ENCODE data around the gene POU2F2. TPM values are rescaled to one million over a fixed set of nuclear protein-coding genes. Genes with fewer than 3 reads are reported as not detected.

Gene POU2F2
- total and polyA plus RNA-seq, 3 donors from 2014 or later, result 9.4 to 20.6 (median 13.2) TPM

GRCh38 chr19:42053037-42053935, 79.0 kb downstream of the POU2F2 start:
- H3K4me3 ChIP-seq, result no peak overlapping the region
- no peak for DNase-seq
- intact Hi-C loops (cut with DNase I; ENCODE audit: low total_unique reads), result no loop called here
- no peaks in the 10 kb centered on the region for H3K36me3 ChIP-seq (ENCODE audit: low read depth, missing control alignments)
- no peaks in the 10 kb centered on the region for H3K4me1 ChIP-seq
- H3K27me3 ChIP-seq, result no peaks in the 10 kb centered on the region
- whole genome bisulfite sequencing, 2 donors, result 92 to 94% methylated on average over 15 to 17 of the region's 17 CpGs
- TF ChIP-seq, protein P1, sequence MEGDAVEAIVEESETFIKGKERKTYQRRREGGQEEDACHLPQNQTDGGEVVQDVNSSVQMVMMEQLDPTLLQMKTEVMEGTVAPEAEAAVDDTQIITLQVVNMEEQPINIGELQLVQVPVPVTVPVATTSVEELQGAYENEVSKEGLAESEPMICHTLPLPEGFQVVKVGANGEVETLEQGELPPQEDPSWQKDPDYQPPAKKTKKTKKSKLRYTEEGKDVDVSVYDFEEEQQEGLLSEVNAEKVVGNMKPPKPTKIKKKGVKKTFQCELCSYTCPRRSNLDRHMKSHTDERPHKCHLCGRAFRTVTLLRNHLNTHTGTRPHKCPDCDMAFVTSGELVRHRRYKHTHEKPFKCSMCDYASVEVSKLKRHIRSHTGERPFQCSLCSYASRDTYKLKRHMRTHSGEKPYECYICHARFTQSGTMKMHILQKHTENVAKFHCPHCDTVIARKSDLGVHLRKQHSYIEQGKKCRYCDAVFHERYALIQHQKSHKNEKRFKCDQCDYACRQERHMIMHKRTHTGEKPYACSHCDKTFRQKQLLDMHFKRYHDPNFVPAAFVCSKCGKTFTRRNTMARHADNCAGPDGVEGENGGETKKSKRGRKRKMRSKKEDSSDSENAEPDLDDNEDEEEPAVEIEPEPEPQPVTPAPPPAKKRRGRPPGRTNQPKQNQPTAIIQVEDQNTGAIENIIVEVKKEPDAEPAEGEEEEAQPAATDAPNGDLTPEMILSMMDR (IDR thresholded peaks at IDR 0.05), result no peak
- H3K9me3 ChIP-seq, result no peaks in the 10 kb centered on the region
- H3K27ac ChIP-seq, result no peak overlapping the region

- TF ChIP-seq, protein P1 (IDR thresholded peaks at IDR 0.05), result no peak
- no peak for TF ChIP-seq POLR2A (IDR thresholded peaks at IDR 0.05)
- Histone ChIP-seq H3K27me3 (no peaks in the 10 kb centered on the region), H3K4me1 (no peaks in the 10 kb centered on the region), H3K9me3 (no peaks in the 10 kb centered on the region), H3K36me3 (ENCODE audit: low read depth, missing control alignments) (no peaks in the 10 kb centered on the region), H3K4me3 (no peak overlapping the region), H3K27ac (no peak overlapping the region)
- 71 to 75% methylated on average over 1 to 10 of the region's 10 CpGs for WGBS, 2 donors
- no peak for DNase-seq
- intact Hi-C loops (cut with DNase I; ENCODE audit: low total_unique reads), result no loop called here
Measured at GRCh38 chr19:42052241-42052863, 79.9 kb downstream of the POU2F2 start.

DNA sequence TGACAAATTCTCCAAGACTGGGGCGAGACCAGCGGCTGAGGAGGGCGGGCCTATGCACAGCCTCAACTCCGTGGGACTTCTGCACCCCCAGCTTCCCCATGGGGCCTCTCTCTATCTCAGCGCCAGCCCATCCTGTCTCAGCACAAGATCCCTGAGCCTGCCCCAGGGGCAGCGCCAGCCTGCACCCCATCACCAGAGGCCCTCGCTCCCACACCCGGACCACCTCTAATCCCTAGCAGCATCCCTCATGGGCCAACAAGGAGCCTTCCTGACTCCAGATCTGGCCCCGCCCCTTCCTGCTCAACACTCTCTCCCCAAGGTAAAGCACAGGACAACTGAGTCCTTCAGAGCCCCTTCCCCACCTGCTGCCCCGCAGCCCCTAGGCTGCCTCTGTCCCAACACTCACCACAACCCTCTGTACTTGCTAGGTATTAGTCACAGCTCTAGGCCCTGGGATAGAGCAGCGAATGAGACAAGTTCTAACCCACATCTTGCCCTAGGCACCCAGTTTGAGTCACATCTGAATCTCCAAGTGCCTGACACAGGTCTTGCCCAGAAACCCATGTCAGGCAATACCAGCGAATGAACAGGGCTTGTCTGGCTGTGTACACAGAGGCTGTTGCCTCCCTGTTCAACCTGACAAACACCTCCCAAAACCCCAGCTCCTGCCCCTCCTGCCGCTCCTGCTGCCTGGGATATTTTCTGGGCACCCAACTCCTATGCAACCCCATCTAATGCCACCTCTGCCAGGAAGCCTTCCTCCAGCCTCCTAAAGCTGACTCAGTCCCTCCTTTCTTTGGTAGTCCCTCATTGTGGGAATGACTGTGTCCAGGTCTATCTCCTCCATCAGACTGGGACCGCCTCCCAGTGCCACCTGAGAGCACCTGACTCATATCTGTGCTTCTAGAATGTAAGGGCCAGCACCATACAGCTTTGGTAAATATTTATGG, 80.8 kb downstream of the POU2F2 start:
- no peaks in the 10 kb centered on the region for H3K4me1 ChIP-seq
- no peaks in the 10 kb centered on the region for H3K9me3 ChIP-seq
- H3K27me3 ChIP-seq, result no peaks in the 10 kb centered on the region
- H3K27ac ChIP-seq, result no peak overlapping the region
- H3K4me3 ChIP-seq, result no peak overlapping the region
- intact Hi-C loops (cut with DNase I; ENCODE audit: low total_unique reads), result no loop called here
- no peak for DNase-seq
- 94 to 95% methylated on average over 13 to 14 of the region's 14 CpGs for WGBS, 2 donors
- no peaks in the 10 kb centered on the region for H3K36me3 ChIP-seq (ENCODE audit: low read depth, missing control alignments)
- no peak for TF ChIP-seq POLR2A (IDR thresholded peaks at IDR 0.05)
- TF ChIP-seq, protein P1 (IDR thresholded peaks at IDR 0.05), result no peak

DNA sequence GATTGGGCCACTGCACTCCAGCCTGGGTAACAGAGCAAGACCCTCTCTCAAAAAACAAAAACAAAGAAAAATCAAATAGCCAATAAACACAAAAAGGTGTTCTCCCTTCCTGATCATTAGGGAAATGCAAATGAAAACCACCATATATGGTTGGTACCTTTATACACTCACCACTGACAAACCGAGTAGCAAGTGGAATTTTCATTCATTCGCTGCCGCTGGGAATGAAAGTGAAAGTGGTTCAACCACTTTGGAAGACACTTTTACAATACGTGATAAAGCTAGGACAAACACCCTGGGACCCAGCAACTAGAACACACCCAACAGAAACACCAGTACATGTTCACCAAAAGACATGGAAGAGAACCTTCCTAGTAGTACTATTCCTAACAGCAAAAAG, 83.3 kb downstream of the POU2F2 start:
- no peak for DNase-seq
- H3K36me3 ChIP-seq (ENCODE audit: low read depth, missing control alignments), result no peaks in the 10 kb centered on the region
- no peak for TF ChIP-seq POLR2A (IDR thresholded peaks at IDR 0.05)
- TF ChIP-seq, protein P1 (IDR thresholded peaks at IDR 0.05), result no peak
- intact Hi-C loops (cut with DNase I; ENCODE audit: low total_unique reads), result no loop called here
- no peak overlapping the region for H3K27ac ChIP-seq
- no peaks in the 10 kb centered on the region for H3K9me3 ChIP-seq
- H3K4me3 ChIP-seq, result no peak overlapping the region
- WGBS, 2 donors, result 71 to 75% methylated on average over 4 of the region's 4 CpGs
- no peaks in the 10 kb centered on the region for H3K27me3 ChIP-seq
- H3K4me1 ChIP-seq, result no peaks in the 10 kb centered on the region
